Loucy (cell line): Measurements from ENCODE around the gene TNIP1.

Experiments
- H2AFZ ChIP-seq: fragments of 200-600 bp; sonication (generic); 2 replicates; pipeline ENCODE4 v1.6.0; 2016; ENCODE audit warnings: antibody characterized with exemption, mild to moderate bottlenecking, low read length, moderate library complexity
- H3F3A ChIP-seq: fragments of 200-600 bp; 2 replicates; pipeline ENCODE4 v1.6.0; 2016; ENCODE audit warnings: antibody characterized with exemption, low read depth, mild to moderate bottlenecking
- H3K27me3 ChIP-seq: fragments of 200-600 bp; sonication (generic); 2 replicates; pipeline ENCODE4 v1.6.1; 2014; ENCODE audit warnings: low read length, mild to moderate bottlenecking; ENCODE audit not compliant: insufficient read depth, poor library complexity, severe bottlenecking
- H3K36me3 ChIP-seq: fragments of 200-600 bp; sonication (generic); 2 replicates; pipeline ENCODE4 v1.6.1; 2016; ENCODE audit warnings: low read length; ENCODE audit not compliant: insufficient read depth
- H3K4me1 ChIP-seq: fragments of 200-600 bp; sonication (generic); 2 replicates; pipeline ENCODE4 v1.5.1; 2014; ENCODE audit warnings: low read length, mild to moderate bottlenecking; ENCODE audit not compliant: insufficient read depth, poor library complexity, severe bottlenecking
- H3K4me2 ChIP-seq: fragments of 200-600 bp; sonication (generic); 2 replicates; pipeline ENCODE4 v1.6.0; 2014; ENCODE audit warnings: antibody characterized with exemption, low read length, low read depth, mild to moderate bottlenecking; ENCODE audit not compliant: poor library complexity, severe bottlenecking
- H3K4me3 ChIP-seq: fragments of 200-600 bp; sonication (generic); 2 replicates; pipeline ENCODE4 v1.5.1; 2014; ENCODE audit warnings: low read length, mild to moderate bottlenecking, mixed read lengths; ENCODE audit not compliant: poor library complexity, severe bottlenecking
- H3K79me2 ChIP-seq: fragments of 200-600 bp; sonication (generic); 2 replicates; pipeline ENCODE4 v1.6.1; 2014; ENCODE audit warnings: low read length; ENCODE audit not compliant: insufficient read depth
- H3K9ac ChIP-seq: fragments of 200-600 bp; sonication (generic); 2 replicates; pipeline ENCODE4 v1.6.0; 2014; ENCODE audit warnings: mild to moderate bottlenecking, low read depth, low read length, moderate library complexity; ENCODE audit not compliant: poor library complexity, severe bottlenecking
- H3K9me2 ChIP-seq: fragments of 200-600 bp; sonication (generic); replicated peaks from 2 replicates; pipeline ENCODE4 v1.6.1; 2016; ENCODE audit warnings: low read depth, low read length, mixed read lengths
- H3K9me3 ChIP-seq: fragments of 200-600 bp; sonication (generic); 2 replicates; pipeline ENCODE4 v1.6.1; 2014; ENCODE audit warnings: mild to moderate bottlenecking, antibody characterized with exemption, low read length, low read depth; ENCODE audit not compliant: insufficient read depth
- H4K20me1 ChIP-seq: fragments of 200-600 bp; sonication (generic); 2 replicates; pipeline ENCODE4 v1.6.0; 2014; ENCODE audit warnings: antibody characterized with exemption, low read length, mild to moderate bottlenecking; ENCODE audit not compliant: insufficient read depth, poor library complexity, severe bottlenecking
- CTCF ChIP-seq: fragments of 200-600 bp; sonication (generic); conservative IDR thresholded peaks from 2 replicates; pipeline ENCODE4 v1.5.1; 2014; ENCODE audit warnings: mild to moderate bottlenecking, antibody characterized with exemption, low read length
- EZH2phosphoT487 ChIP-seq: fragments of 200-600 bp; IDR thresholded peaks from 2 replicates; pipeline ENCODE4 v1.6.1; 2018; ENCODE audit warnings: antibody characterized with exemption, mild to moderate bottlenecking, moderate library complexity, borderline replicate concordance

Gene TNIP1

GRCh38 chr5:151081431-151082281 lies 822 bp upstream of the TNIP1 start:
- TF ChIP-seq CTCF (no peak), EZH2phosphoT487 (no peak)
- Histone ChIP-seq H3K27me3 (no peaks in the 10 kb centered on the region), H3K4me1 (peaks cover 59% of the 10 kb centered on the region), H3K9me3 (no peaks in the 10 kb centered on the region), H3K9ac (peak overlapping the region; percentile 91), H4K20me1 (peaks cover 35% of the 10 kb centered on the region), H3K79me2 (peaks cover 58% of the 10 kb centered on the region), H3K9me2 (no peaks in the 10 kb centered on the region), H3K36me3 (no peaks in the 10 kb centered on the region), H2AFZ (peak overlapping the region; percentile 74), H3K4me3 (peak overlapping the region; percentile 89), H3F3A (0 out of 2 replicates have a peak, but pooled peaks cover 3% of the 10 kb centered on the region), H3K4me2 (peak overlapping the region; percentile 81)

DNA sequence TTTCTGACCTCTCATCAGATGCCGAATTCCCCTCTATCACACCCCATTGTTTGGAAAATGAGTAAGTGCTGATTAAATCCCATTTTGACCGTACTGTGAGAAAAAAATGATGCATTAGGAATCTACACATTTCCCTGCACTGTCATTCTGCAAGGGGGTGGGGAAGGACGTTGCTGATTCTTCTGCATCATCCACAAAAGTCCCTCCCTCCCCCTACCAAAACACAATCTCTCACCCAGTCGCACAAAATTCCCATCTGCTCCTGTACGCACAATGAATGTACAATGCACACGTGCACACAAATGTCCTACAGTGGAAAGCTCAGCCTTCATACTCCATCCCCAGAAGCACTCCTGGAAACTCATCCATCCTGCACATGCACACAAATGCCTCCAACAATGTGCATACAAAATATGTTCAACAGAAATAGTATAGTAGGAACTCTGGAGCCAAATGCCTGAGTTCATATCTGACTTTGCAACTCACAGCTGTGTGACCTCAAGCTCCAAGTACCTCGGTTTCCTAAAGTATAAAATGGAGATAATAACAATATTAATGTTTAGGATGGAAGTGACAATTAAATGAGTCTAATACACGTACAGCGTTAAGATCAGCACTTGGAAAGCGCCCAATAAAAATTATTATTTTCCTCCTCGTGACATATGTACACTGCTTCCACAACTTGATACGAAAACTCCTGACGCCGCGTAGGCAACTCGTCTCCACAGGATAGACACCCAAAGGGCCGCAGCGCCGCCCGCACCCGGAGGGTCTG lies 809 bp downstream of the TNIP1 start:
- 0 out of 2 replicates have a peak, but pooled peaks cover 3% of the 10 kb centered on the region for H3F3A ChIP-seq
- no peaks in the 10 kb centered on the region for H3K36me3 ChIP-seq
- H3K27me3 ChIP-seq = no peaks in the 10 kb centered on the region
- H3K9me2 ChIP-seq = no peaks in the 10 kb centered on the region
- H4K20me1 ChIP-seq = peaks cover 51% of the 10 kb centered on the region
- no peak for TF ChIP-seq EZH2phosphoT487
- TF ChIP-seq CTCF = no peak
- H3K79me2 ChIP-seq = peaks cover 75% of the 10 kb centered on the region
- H3K9me3 ChIP-seq = no peaks in the 10 kb centered on the region
- H3K4me2 ChIP-seq = peak overlapping the region; percentile 92
- peaks cover 67% of the 10 kb centered on the region for H3K4me1 ChIP-seq
- H3K9ac ChIP-seq = peak overlapping the region; percentile 91
- peak overlapping the region; percentile 92 for H2AFZ ChIP-seq
- H3K4me3 ChIP-seq = peak overlapping the region; percentile 89

- 0 out of 2 replicates have a peak, but pooled peaks cover 3% of the 10 kb centered on the region for H3F3A ChIP-seq
- no peaks in the 10 kb centered on the region for H3K36me3 ChIP-seq
- peaks cover 67% of the 10 kb centered on the region for H3K4me1 ChIP-seq
- H4K20me1 ChIP-seq = peaks cover 56% of the 10 kb centered on the region
- no peak overlapping the region for H2AFZ ChIP-seq
- H3K27me3 ChIP-seq = no peaks in the 10 kb centered on the region
- no peaks in the 10 kb centered on the region for H3K9me2 ChIP-seq
- no peaks in the 10 kb centered on the region for H3K9me3 ChIP-seq
- TF ChIP-seq CTCF (no peak), EZH2phosphoT487 (no peak)
- peaks cover 86% of the 10 kb centered on the region for H3K79me2 ChIP-seq
- peak overlapping the region; percentile 52 for H3K9ac ChIP-seq
- peak overlapping the region; percentile 89 for H3K4me3 ChIP-seq
- H3K4me2 ChIP-seq = peak overlapping the region; percentile 92
These were observed 2.2 kb downstream of the TNIP1 start for GRCh38 chr5:151078490-151079262.
